OCI-LY3 (cell line): ENCODE results near the gene LRP1B.

ENCODE experiments used
- H2AFZ ChIP-seq: fragments of 200-600, 300-600 bp; shearing (Covaris generic); 2 replicates; pipeline ENCODE4 v1.6.0; 2014; ENCODE audit warnings: antibody characterized with exemption, low read depth, low read length
- H3K27ac ChIP-seq: fragments of 200-600, 300-600 bp; sonication (generic); 2 replicates; pipeline ENCODE4 v1.5.1; 2014; ENCODE audit warnings: mild to moderate bottlenecking, low read length, moderate library complexity, mixed read lengths
- H3K27me3 ChIP-seq: fragments of 200-600, 300-600 bp; sonication (generic); 2 replicates; pipeline ENCODE4 v1.6.1; 2014; ENCODE audit warnings: low read depth, low read length, mixed read lengths
- H3K36me3 ChIP-seq: fragments of 200-600, 300-600 bp; sonication (generic); replicated peaks from 2 replicates; pipeline ENCODE3; 2014; ENCODE audit warnings: low read depth, low read length, mixed read lengths
- H3K4me1 ChIP-seq: fragments of 300-600, 200-600 bp; sonication (generic); 2 replicates; pipeline ENCODE4 v1.6.1; 2014; ENCODE audit warnings: low read length, mixed read lengths
- H3K4me2 ChIP-seq: fragments of 200-600, 300-600 bp; sonication (generic); 2 replicates; pipeline ENCODE4 v1.6.1; 2014; ENCODE audit warnings: low read length, mixed read lengths
- H3K4me3 ChIP-seq: fragments of 300-600, 200-600 bp; sonication (generic); 2 replicates; pipeline ENCODE4 v1.5.1; 2014; ENCODE audit warnings: antibody characterized with exemption, mild to moderate bottlenecking, low read length, moderate library complexity
- H3K79me2 ChIP-seq: fragments of 300-600, 200-600 bp; shearing (Covaris generic); 2 replicates; pipeline ENCODE4 v1.6.1; 2014; ENCODE audit warnings: mild to moderate bottlenecking, low read length, mixed read lengths
- H3K9ac ChIP-seq: fragments of 300-600, 200-600 bp; shearing (Covaris generic); 2 replicates; pipeline ENCODE4 v1.6.0; 2014; ENCODE audit warnings: mild to moderate bottlenecking, low read length, moderate library complexity
- H3K9me3 ChIP-seq: fragments of 200-600, 300-600 bp; shearing (Covaris generic); 2 replicates; pipeline ENCODE4 v1.6.1; 2014; ENCODE audit warnings: low read length, mixed read lengths; ENCODE audit not compliant: insufficient read depth
- H4K20me1 ChIP-seq: fragments of 200-600, 300-600 bp; sonication (generic); 2 replicates; pipeline ENCODE4 v1.6.1; 2016; ENCODE audit warnings: low read length, mixed read lengths; ENCODE audit not compliant: insufficient read depth
- CTCF ChIP-seq: fragments of 200-600, 300-600 bp; sonication (generic); IDR thresholded peaks from 2 replicates; pipeline ENCODE4 v1.5.1; 2014; ENCODE audit warnings: antibody characterized with exemption, low read length, low read depth
- EZH2phosphoT487 ChIP-seq: fragments of 200-600 bp; shearing (Covaris generic); IDR thresholded peaks from 2 replicates; pipeline ENCODE4 v1.6.1; 2018; ENCODE audit warnings: antibody characterized with exemption, mixed run types, low read depth

Gene LRP1B

GRCh38 chr2:140804700-140805260 is 1326.0 kb downstream of the LRP1B start:
- Histone ChIP-seq H3K4me2 (no peak overlapping the region), H3K9me3 (no peaks in the 10 kb centered on the region), H3K27me3 (no peaks in the 10 kb centered on the region), H2AFZ (no peak overlapping the region), H3K4me1 (no peaks in the 10 kb centered on the region), H3K9ac (no peak overlapping the region), H4K20me1 (no peaks in the 10 kb centered on the region), H3K79me2 (no peaks in the 10 kb centered on the region), H3K4me3 (no peak overlapping the region), H3K27ac (no peak overlapping the region), H3K36me3 (no peaks in the 10 kb centered on the region)
- TF ChIP-seq EZH2phosphoT487, result no peak
- TF ChIP-seq CTCF, result no peak

GRCh38 chr2:140801311-140801710 is 1329.5 kb downstream of the LRP1B start:
- Histone ChIP-seq H3K79me2 (no peaks in the 10 kb centered on the region), H3K9me3 (0 out of 2 replicates have a peak, but pooled peaks cover 5% of the 10 kb centered on the region), H3K27me3 (no peaks in the 10 kb centered on the region), H3K27ac (no peak overlapping the region), H4K20me1 (no peaks in the 10 kb centered on the region), H3K4me2 (peak overlapping the region; percentile 25), H3K36me3 (peaks cover 7% of the 10 kb centered on the region), H3K9ac (no peak overlapping the region), H3K4me1 (peaks cover 13% of the 10 kb centered on the region), H3K4me3 (0 out of 2 replicates have a peak overlapping the region, but pooled peaks have one; percentile 4), H2AFZ (no peak overlapping the region)
- TF ChIP-seq CTCF, result no peak
- no peak for TF ChIP-seq EZH2phosphoT487

GRCh38 chr2:140797718-140798117 is 1333.1 kb downstream of the LRP1B start:
- TF ChIP-seq EZH2phosphoT487, result no peak
- TF ChIP-seq CTCF, result no peak
- Histone ChIP-seq H3K27me3 (no peaks in the 10 kb centered on the region), H3K9ac (no peak overlapping the region), H2AFZ (no peak overlapping the region), H3K36me3 (peaks cover 7% of the 10 kb centered on the region), H3K9me3 (0 out of 2 replicates have a peak, but pooled peaks cover 5% of the 10 kb centered on the region), H3K27ac (peak overlapping the region; percentile 49; the same call in 1 of the 2 replicates), H3K79me2 (no peaks in the 10 kb centered on the region), H3K4me1 (peaks cover 13% of the 10 kb centered on the region), H3K4me2 (peak overlapping the region; percentile 39; the same call in 1 of the 2 replicates), H4K20me1 (no peaks in the 10 kb centered on the region), H3K4me3 (no peak overlapping the region)

GRCh38 chr2:140791802-140792201 is 1339.0 kb downstream of the LRP1B start:
- no peaks in the 10 kb centered on the region for H3K4me1 ChIP-seq
- H3K27ac ChIP-seq, result no peak overlapping the region
- no peak for TF ChIP-seq EZH2phosphoT487
- no peak for TF ChIP-seq CTCF
- H2AFZ ChIP-seq, result no peak overlapping the region
- no peak overlapping the region for H3K4me2 ChIP-seq
- no peak overlapping the region for H3K9ac ChIP-seq
- no peaks in the 10 kb centered on the region for H3K36me3 ChIP-seq
- H3K27me3 ChIP-seq, result no peaks in the 10 kb centered on the region
- H3K9me3 ChIP-seq, result no peaks in the 10 kb centered on the region
- H3K79me2 ChIP-seq, result no peaks in the 10 kb centered on the region
- no peaks in the 10 kb centered on the region for H4K20me1 ChIP-seq
- H3K4me3 ChIP-seq, result no peak overlapping the region
